Ramos (cell line): Measurements from ENCODE around the gene AMIGO3.
"Not testable (repeated sequence)": the region's sequence is repeated elsewhere in the genome, so short reads cannot be mapped to it uniquely, and the experiment has no call there.

ENCODE experiments used
- in situ Hi-C: fragments of 300-500 bp; cut with MboI; formaldehyde crosslinking; loops from one replicate; pipeline ENCODE4 v1.14.3; 2022; ENCODE audit warnings: low sequenced_read_pairs; ENCODE audit not compliant: unreplicated experiment

AMIGO3 gene

GRCh38 chr3:49719214-49719884, at the start of gene AMIGO3:
TSS of gene AMIGO3 (minus strand) at chr3:49719684. CDS start at chr3:49719465, 219 bp downstream.
- in situ Hi-C loops: no loop called here

- in situ Hi-C loops: no loop called here
Observed at GRCh38 chr3:49763981-49764380, 44.5 kb upstream of the AMIGO3 start.

GRCh38 chr3:49761661-49762060, 42.2 kb upstream of the AMIGO3 start:
- in situ Hi-C loops: no loop called here

- in situ Hi-C loops: no loop called here
Observed at GRCh38 chr3:49759226-49759625, 39.7 kb upstream of the AMIGO3 start.

- in situ Hi-C loops: no loop called here
Observed at GRCh38 chr3:49757197-49757596, 37.7 kb upstream of the AMIGO3 start.

GRCh38 chr3:49756036-49756435, 36.6 kb upstream of the AMIGO3 start:
- in situ Hi-C loops: no loop called here

GRCh38 chr3:49754536-49754935, 35.1 kb upstream of the AMIGO3 start:
- in situ Hi-C loops: no loop called here

GRCh38 chr3:49751501-49751900, 32.0 kb upstream of the AMIGO3 start:
- in situ Hi-C loops: no loop called here

- in situ Hi-C loops: no loop called here
Observed at GRCh38 chr3:49750056-49750455, 30.6 kb upstream of the AMIGO3 start.

- in situ Hi-C loops: not testable (repeated sequence)
Observed at GRCh38 chr3:49748874-49749273, 29.4 kb upstream of the AMIGO3 start.

GRCh38 chr3:49747792-49748480, 28.5 kb upstream of the AMIGO3 start:
- in situ Hi-C loops: no loop called here

- in situ Hi-C loops: no loop called here
Observed at GRCh38 chr3:49745986-49746385, 26.5 kb upstream of the AMIGO3 start.

GRCh38 chr3:49740427-49740826, 20.9 kb upstream of the AMIGO3 start:
- in situ Hi-C loops: no loop called here

- in situ Hi-C loops: no loop called here
Observed at GRCh38 chr3:49738067-49738713, 18.7 kb upstream of the AMIGO3 start.

- in situ Hi-C loops: no loop called here
Observed at GRCh38 chr3:49734752-49735151, 15.3 kb upstream of the AMIGO3 start.

- in situ Hi-C loops: no loop called here
Observed at GRCh38 chr3:49733551-49733950, 14.1 kb upstream of the AMIGO3 start.

- in situ Hi-C loops: no loop called here
Observed at GRCh38 chr3:49732597-49732996, 13.1 kb upstream of the AMIGO3 start.

- in situ Hi-C loops: no loop called here
Observed at GRCh38 chr3:49729966-49730609, 10.6 kb upstream of the AMIGO3 start.

- in situ Hi-C loops: no loop called here
Observed at GRCh38 chr3:49727924-49728361, 8.5 kb upstream of the AMIGO3 start.

GRCh38 chr3:49727154-49727923, 7.9 kb upstream of the AMIGO3 start:
- in situ Hi-C loops: no loop called here
